ENCODE results near the gene ZNF593OS. TPM values are rescaled to one million over a fixed set of nuclear protein-coding genes. Genes with fewer than 3 reads are reported as not detected.

ZNF593OS gene
- total and polyA plus RNA-seq, 2 donors (not counting 3 experiments of a cell fraction or from before 2014, with no cell fraction given) = not detected

DNA sequence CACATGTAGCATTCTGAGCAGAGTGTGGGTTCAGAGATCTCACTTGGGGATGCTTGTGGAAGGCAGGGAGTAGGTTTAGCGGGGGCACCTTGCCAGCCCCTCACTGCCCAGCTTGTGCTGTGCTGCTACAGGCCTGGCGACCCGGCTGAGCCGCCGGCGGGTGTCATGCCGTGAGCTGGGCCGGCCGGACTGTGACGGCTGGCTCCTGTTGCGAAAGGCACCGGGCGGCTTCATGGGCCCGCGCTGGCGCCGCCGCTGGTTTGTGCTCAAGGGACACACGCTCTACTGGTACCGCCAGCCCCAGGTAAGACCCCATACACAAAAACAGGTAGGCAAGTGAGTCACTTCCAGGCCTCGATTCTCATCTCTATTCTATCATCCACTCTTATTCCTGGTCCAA is 13.3 kb upstream of the ZNF593OS start:
- no peak overlapping the region for H2AFZ ChIP-seq (ENCODE audit: low read depth, low read length)
- intact Hi-C loops (cut with micrococcal nuclease) (no loop called here), dilution Hi-C loops (cut with MboI; ENCODE audit: extremely low pct_ligation_motif_present, low sequenced_read_pairs) (no loop called here)
- no peaks in the 10 kb centered on the region for H3K27me3 ChIP-seq (ENCODE audit: control insufficient read depth in 2 of 2, insufficient read depth in 2 of 2, low read length in 2 of 2)
- TF ChIP-seq, protein P1, sequence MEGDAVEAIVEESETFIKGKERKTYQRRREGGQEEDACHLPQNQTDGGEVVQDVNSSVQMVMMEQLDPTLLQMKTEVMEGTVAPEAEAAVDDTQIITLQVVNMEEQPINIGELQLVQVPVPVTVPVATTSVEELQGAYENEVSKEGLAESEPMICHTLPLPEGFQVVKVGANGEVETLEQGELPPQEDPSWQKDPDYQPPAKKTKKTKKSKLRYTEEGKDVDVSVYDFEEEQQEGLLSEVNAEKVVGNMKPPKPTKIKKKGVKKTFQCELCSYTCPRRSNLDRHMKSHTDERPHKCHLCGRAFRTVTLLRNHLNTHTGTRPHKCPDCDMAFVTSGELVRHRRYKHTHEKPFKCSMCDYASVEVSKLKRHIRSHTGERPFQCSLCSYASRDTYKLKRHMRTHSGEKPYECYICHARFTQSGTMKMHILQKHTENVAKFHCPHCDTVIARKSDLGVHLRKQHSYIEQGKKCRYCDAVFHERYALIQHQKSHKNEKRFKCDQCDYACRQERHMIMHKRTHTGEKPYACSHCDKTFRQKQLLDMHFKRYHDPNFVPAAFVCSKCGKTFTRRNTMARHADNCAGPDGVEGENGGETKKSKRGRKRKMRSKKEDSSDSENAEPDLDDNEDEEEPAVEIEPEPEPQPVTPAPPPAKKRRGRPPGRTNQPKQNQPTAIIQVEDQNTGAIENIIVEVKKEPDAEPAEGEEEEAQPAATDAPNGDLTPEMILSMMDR (IDR thresholded peaks at IDR 0.05; ENCODE audit: extremely low read depth in 1 of 2, insufficient read depth in 1 of 2, low read depth in 1 of 2, low read length in 2 of 2) = no peak
- TF ChIP-seq JUN (IDR thresholded peaks at IDR 0.05; ENCODE audit: borderline replicate concordance, insufficient read depth, insufficient read length, low read depth) (no peak), POLR2A (IDR thresholded peaks at IDR 0.05; ENCODE audit: low read depth, low read length) (no peak), MYC (IDR thresholded peaks at IDR 0.05; ENCODE audit: low read depth, low read length) (no peak), FOS (IDR thresholded peaks at IDR 0.05; ENCODE audit: borderline replicate concordance, insufficient read depth, low read length) (no peak)
- no peaks in the 10 kb centered on the region for H3K79me2 ChIP-seq (ENCODE audit: control insufficient read depth, insufficient read depth, low read length)
- POLR2A ChIA-PET = no interaction called here
- DNase-seq (ENCODE audit: low read depth, low spot score) (no peak), FAIRE-seq (no peak)
- no peaks in the 10 kb centered on the region for H3K9me1 ChIP-seq (replicated peaks; ENCODE audit: control insufficient read depth, extremely low read depth, insufficient read depth, low read length)
- no peaks in the 10 kb centered on the region for H4K20me1 ChIP-seq (replicated peaks; ENCODE audit: control insufficient read depth, extremely low read depth, insufficient read depth, low read length)
- CTCF ChIA-PET = interaction anchor here (1.6 kb wide), 1 partner anchor 15 kb away, joined by 6 read pairs; the partner anchor contains the start of gene ZNF593
- H3K4me1 ChIP-seq (ENCODE audit: control insufficient read depth, extremely low read depth, insufficient read depth, low read length) = no peaks in the 10 kb centered on the region
- no peak overlapping the region for H3K4me2 ChIP-seq (ENCODE audit: insufficient read depth, low read length)
- no peak overlapping the region for H3K9ac ChIP-seq (replicated peaks; ENCODE audit: extremely low read depth, insufficient read depth, low read length)
- no peaks in the 10 kb centered on the region for H3K9me3 ChIP-seq (replicated peaks; ENCODE audit: control insufficient read depth, insufficient read depth, low read length)
- no peak overlapping the region for H3K27ac ChIP-seq (ENCODE audit: insufficient read depth, low read depth, low read length)
- BruUV-seq (replicated peaks) = no TSS peak
- no peaks in the 10 kb centered on the region for H3K36me3 ChIP-seq (ENCODE audit: control insufficient read depth in 2 of 2, extremely low read depth in 1 of 2, insufficient read depth in 2 of 2, low read length in 2 of 2)
- no peak overlapping the region for H3K4me3 ChIP-seq (replicated peaks in 1 of 3; ENCODE audit: insufficient read depth in 1 of 3, low read depth in 1 of 3, low read length in 3 of 3)

DNA sequence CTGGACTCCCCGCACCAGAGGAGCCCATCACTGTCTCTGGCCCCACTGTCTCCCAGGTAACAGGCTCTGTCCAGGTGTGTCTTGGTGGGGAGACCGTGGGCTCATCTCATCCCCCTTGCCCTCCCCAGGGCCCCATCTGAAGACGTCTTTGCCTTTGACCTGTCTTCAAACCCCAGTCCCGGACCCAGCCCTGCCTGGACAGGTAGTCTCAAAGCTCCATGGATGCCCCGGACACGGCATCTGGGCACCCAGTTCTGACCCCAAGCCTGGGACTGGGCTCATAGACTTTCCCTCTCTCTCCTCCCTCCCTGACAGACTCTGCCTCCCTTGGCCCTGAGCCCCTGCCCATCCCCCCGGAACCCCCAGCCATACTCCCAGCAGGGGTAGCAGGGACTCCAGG is 12.5 kb upstream of the ZNF593OS start:
- H3K9me1 ChIP-seq (replicated peaks; ENCODE audit: control insufficient read depth, extremely low read depth, insufficient read depth, low read length) = no peaks in the 10 kb centered on the region
- H3K9me3 ChIP-seq (replicated peaks; ENCODE audit: control insufficient read depth, insufficient read depth, low read length) = no peaks in the 10 kb centered on the region
- DNase-seq (ENCODE audit: low read depth, low spot score) = no peak
- H3K4me1 ChIP-seq (ENCODE audit: control insufficient read depth, extremely low read depth, insufficient read depth, low read length) = no peaks in the 10 kb centered on the region
- ChIA-PET CTCF (interaction anchor here (1.6 kb wide), 1 partner anchor 14 kb away, joined by 6 read pairs; the partner anchor contains the start of gene ZNF593), POLR2A (no interaction called here)
- no peaks in the 10 kb centered on the region for H3K27me3 ChIP-seq (ENCODE audit: control insufficient read depth in 2 of 2, insufficient read depth in 2 of 2, low read length in 2 of 2)
- TF ChIP-seq EZH2 (IDR thresholded peaks at IDR 0.05; ENCODE audit: borderline replicate concordance, low read depth, low read length, severe bottlenecking) = no peak
- TF ChIP-seq GATA2 (IDR thresholded peaks at IDR 0.05; ENCODE audit: insufficient read depth, insufficient read length, low read depth, low read length) = no peak
- no peak for TF ChIP-seq JUN (IDR thresholded peaks at IDR 0.05; ENCODE audit: borderline replicate concordance, insufficient read depth, insufficient read length, low read depth)
- no peak for TF ChIP-seq POLR2AphosphoS5 (IDR thresholded peaks at IDR 0.05; ENCODE audit: insufficient read depth, low read depth, low read length)
- no peak for TF ChIP-seq MAX (IDR thresholded peaks at IDR 0.05; ENCODE audit: insufficient read depth, insufficient read length)
- no peak for TF ChIP-seq POLR2A (IDR thresholded peaks at IDR 0.05; ENCODE audit: low read depth, low read length)
- TF ChIP-seq FOS (IDR thresholded peaks at IDR 0.05; ENCODE audit: borderline replicate concordance, insufficient read depth, low read length) = no peak
- TF ChIP-seq MYC (IDR thresholded peaks at IDR 0.05; ENCODE audit: low read depth, low read length) = no peak
- TF ChIP-seq, protein P1 (IDR thresholded peaks at IDR 0.05; ENCODE audit: extremely low read depth in 1 of 2, insufficient read depth in 1 of 2, low read depth in 1 of 2, low read length in 2 of 2) = no peak
- H3K9ac ChIP-seq (replicated peaks; ENCODE audit: extremely low read depth, insufficient read depth, low read length) = no peak overlapping the region
- no peak overlapping the region for H3K27ac ChIP-seq (ENCODE audit: insufficient read depth, low read depth, low read length)
- no peaks in the 10 kb centered on the region for H3K36me3 ChIP-seq (ENCODE audit: control insufficient read depth in 2 of 2, extremely low read depth in 1 of 2, insufficient read depth in 2 of 2, low read length in 2 of 2)
- dilution Hi-C loops (cut with MboI; ENCODE audit: extremely low pct_ligation_motif_present, low sequenced_read_pairs) (no loop called here), intact Hi-C loops (cut with micrococcal nuclease) (no loop called here)
- no peak for FAIRE-seq
- no peak overlapping the region for H2AFZ ChIP-seq (ENCODE audit: low read depth, low read length)
- no TSS peak for BruUV-seq (replicated peaks)
- H4K20me1 ChIP-seq (replicated peaks; ENCODE audit: control insufficient read depth, extremely low read depth, insufficient read depth, low read length) = no peaks in the 10 kb centered on the region
- no peak overlapping the region for H3K4me3 ChIP-seq (replicated peaks in 1 of 3; ENCODE audit: insufficient read depth in 1 of 3, low read depth in 1 of 3, low read length in 3 of 3)
- H3K4me2 ChIP-seq (ENCODE audit: insufficient read depth, low read length) = no peak overlapping the region
- no peaks in the 10 kb centered on the region for H3K79me2 ChIP-seq (ENCODE audit: control insufficient read depth, insufficient read depth, low read length)

Measured in endothelial cell of umbilical vein (primary cell).